Kidney (tissue), 14 donors: ENCODE results near the gene CTNNA2. TPM values are rescaled to one million over a fixed set of nuclear protein-coding genes. Genes with fewer than 3 reads are reported as not detected.
"Not testable (repeated sequence)": the region's sequence is repeated elsewhere in the genome, so short reads cannot be mapped to it uniquely, and the experiment has no call there.

ENCODE experiments used
- DNase-seq, 5 donors: peaks; one replicate each; pipeline ENCODE4 v3.0.0-alpha.2; 2013 to 2020
- FAIRE-seq: peaks from 2 replicates; lab custom pipeline; 2012; peaks lifted over from hg19 to GRCh38; lab: Jason Lieb, UNC
- H3K27ac ChIP-seq, 2 donors: one replicate each; pipeline ENCODE4 v1.7.0; 2013; ENCODE audit warnings: low read depth in 2 of 2, low read length in 2 of 2, inconsistent platforms in 1 of 2
- H3K27me3 ChIP-seq: one replicate; pipeline ENCODE4 v1.7.1; 2013; ENCODE audit warnings: low read length, inconsistent platforms; ENCODE audit not compliant: control insufficient read depth, insufficient read depth
- H3K36me3 ChIP-seq, 3 donors: one replicate each; pipeline versions ENCODE4 v1.7.0 to v1.7.1; 2013; ENCODE audit warnings: low read length in 3 of 3, control low read depth in 1 of 3, inconsistent platforms in 1 of 3; ENCODE audit not compliant: insufficient read depth in 3 of 3, control insufficient read depth in 2 of 3
- H3K4me1 ChIP-seq, 3 donors: one replicate each; pipeline versions ENCODE4 v1.7.0 to v1.7.1; 2013; ENCODE audit warnings: low read length in 3 of 3, inconsistent platforms in 1 of 3, low read depth in 1 of 3; ENCODE audit not compliant: control insufficient read depth in 2 of 3, insufficient read depth in 2 of 3
- H3K4me3 ChIP-seq, 3 donors: one replicate each; pipeline versions ENCODE4 v1.7.0 to v1.8.1; 2013; ENCODE audit warnings: low read length in 3 of 3, control low read depth in 1 of 3, inconsistent platforms in 1 of 3
- H3K9ac ChIP-seq, 3 donors: one replicate each; pipeline versions ENCODE4 v1.7.0 to v1.7.1; 2013; ENCODE audit warnings: low read length in 3 of 3, control low read depth in 1 of 3, inconsistent platforms in 1 of 3
- H3K9me3 ChIP-seq, 3 donors: one replicate each; pipeline versions ENCODE4 v1.7.0 to v1.7.1; 2013; ENCODE audit warnings: low read length in 3 of 3, control low read depth in 1 of 3, inconsistent platforms in 1 of 3; ENCODE audit not compliant: control insufficient read depth in 2 of 3, insufficient read depth in 1 of 3
- CTCF ChIP-seq: IDR thresholded peaks from 3 replicates; pipeline ENCODE4 v1.5.1; 2012; ENCODE audit warnings: mild to moderate bottlenecking, moderate library complexity, borderline replicate concordance; ENCODE audit not compliant: insufficient read depth; ENCODE audit errors: extremely low read depth
- intact Hi-C: fragments of 100-400 bp; cut with DNase I; formaldehyde crosslinking; loops from one replicate; pipeline ENCODE4 v1.11.1; 2022
- polyA plus RNA-seq: library from polyadenylated mRNA; stranded (reverse); fragments of 350-450 nt; fragmentation: Illumina TruSeq; extraction: RNeasy Lipid Tissue Mini Kit (QIAGEN cat#74804); gene quantifications from one replicate; pipeline ENCODE4 v1.2.3, GENCODE V29; 2014; ENCODE audit warnings: low read depth, low replicate concordance; ENCODE audit not compliant: insufficient read depth
- total RNA-seq: library from RNA; stranded (reverse); fragmentation: NEBNext Ultra II Directional; extraction: Animal tissue kit (Norgen Biotek cat#: 25700); gene quantifications from one replicate; pipeline ENCODE4 v1.2.1, GENCODE V29; 2021
- donor health status: control.
- donor health status: control.
- donor health status: control.
- donor health status: control.
- donor health status: control.
- donor health status: DM: yes; HTN: yes; CAD: no.
- donor health status: Normal renal cell carcinoma (clear cell type).

The CTNNA2 gene
- total and polyA plus RNA-seq, 2 donors from 2014 or later: 0.47 TPM; not detected in 1

- Histone ChIP-seq H3K27me3 (no peaks in the 10 kb centered on the region), H3K4me1 (no peaks in the 10 kb centered on the region), H3K9ac (no peak overlapping the region), H3K27ac (no peak overlapping the region), H3K36me3 (no peaks in the 10 kb centered on the region), H3K4me3 (no peak overlapping the region), H3K9me3 (no peaks in the 10 kb centered on the region)
- DNase-seq: no peak
- no peak for FAIRE-seq
- TF ChIP-seq CTCF: no peak
- intact Hi-C loops: no loop called here
Measured at GRCh38 chr2:80145499-80145898, 632.6 kb downstream of the CTNNA2 start.

DNA sequence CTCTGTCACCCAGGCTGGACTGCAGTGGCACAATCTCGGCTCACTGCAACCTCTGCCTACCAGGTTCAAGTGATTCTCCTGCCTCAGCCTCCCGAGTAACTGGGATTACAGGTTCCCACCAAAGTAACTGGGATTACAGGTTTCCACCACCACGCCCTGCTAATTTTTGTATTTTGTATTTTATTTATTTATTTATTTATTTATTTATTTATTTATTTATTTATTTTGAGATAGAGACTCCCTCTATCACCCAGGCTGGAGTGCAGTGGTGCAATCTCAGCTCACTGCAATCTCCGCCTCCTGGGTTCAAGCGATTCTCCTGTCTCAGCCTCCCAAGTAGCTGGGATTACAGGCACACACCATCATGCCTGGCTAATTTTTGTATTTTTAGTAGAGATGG lies 633.9 kb downstream of the CTNNA2 start:
- DNase-seq, intact Hi-C loops, FAIRE-seq, H3K9ac ChIP-seq, H3K9me3 ChIP-seq, H3K27ac ChIP-seq, H3K36me3 ChIP-seq, H3K4me1 ChIP-seq, H3K27me3 ChIP-seq, H3K4me3 ChIP-seq: not testable (repeated sequence)

GRCh38 chr2:80147690-80148089 lies 634.8 kb downstream of the CTNNA2 start:
- FAIRE-seq: no peak
- Histone ChIP-seq H3K9me3 (no peaks in the 10 kb centered on the region), H3K4me3 (no peak overlapping the region), H3K36me3 (no peaks in the 10 kb centered on the region), H3K27ac (no peak overlapping the region), H3K4me1 (no peaks in the 10 kb centered on the region), H3K9ac (no peak overlapping the region), H3K27me3 (no peaks in the 10 kb centered on the region)
- intact Hi-C loops: no loop called here
- DNase-seq: no peak
- TF ChIP-seq CTCF: no peak

DNA sequence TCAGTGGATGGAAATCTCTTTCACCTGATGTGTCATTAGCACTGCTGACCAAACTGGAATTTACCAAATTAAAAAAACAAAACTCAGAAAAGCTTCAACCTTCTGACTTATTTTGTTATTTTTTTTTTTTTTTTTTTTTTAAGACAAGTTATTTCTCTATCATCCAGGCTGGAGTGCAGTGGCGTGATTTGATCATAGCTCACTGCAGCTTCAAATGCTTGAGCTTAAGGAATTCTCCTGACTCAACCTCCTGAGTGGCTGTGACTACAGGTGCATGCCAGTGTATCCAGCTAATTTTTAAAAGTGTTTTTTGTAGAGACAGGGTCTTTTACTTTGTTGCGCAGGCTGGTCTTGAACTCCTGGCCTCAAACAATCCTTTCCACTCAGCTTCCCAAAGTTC lies 636.1 kb downstream of the CTNNA2 start:
- Histone ChIP-seq H3K9ac (no peak overlapping the region), H3K27ac (no peak overlapping the region), H3K36me3 (no peaks in the 10 kb centered on the region), H3K9me3 (no peaks in the 10 kb centered on the region), H3K4me3 (no peak overlapping the region), H3K4me1 (no peaks in the 10 kb centered on the region), H3K27me3 (no peaks in the 10 kb centered on the region)
- no peak for TF ChIP-seq CTCF
- FAIRE-seq: no peak
- no peak for DNase-seq
- intact Hi-C loops: no loop called here
